HepG2 (cell line): Measurements from ENCODE around the gene PLOD3. TPM values are rescaled to one million over a fixed set of nuclear protein-coding genes. Genes with fewer than 3 reads are reported as not detected.
A peak's percentile ranks its signal among the peaks of the same experiment; 100 is the strongest.

Experiments
- CREB1 ChIP-seq, 2 experiments: fragments of 450-650 bp in 1 of 2; IDR thresholded peaks; 2 replicates each; pipeline ENCODE4 v1.6.1; 2016 to 2017; ENCODE audit warnings: control low read depth in 1 of 2, mild to moderate bottlenecking in 1 of 2, missing compliant biosample characterization in 1 of 2, missing genetic modification characterization in 1 of 2
- HCFC1 ChIP-seq: fragments of 150-350 bp; IDR thresholded peaks from 2 replicates; pipeline ENCODE4 v1.6.1; 2014; ENCODE audit warnings: low read depth, low read length
- HNRNPH1 ChIP-seq: fragments of 200-400 bp; formaldehyde crosslinking; optimal IDR thresholded peaks from 2 replicates; pipeline ENCODE3; 2017; ENCODE audit warnings: mild to moderate bottlenecking, low read depth, low read length
- MAZ ChIP-seq, 2 experiments: sonication (generic) in 1 of 2; formaldehyde crosslinking in 1 of 2; IDR thresholded peaks; 2 replicates each; pipeline versions ENCODE4 v1.5.0 to v1.6.1; 2012 to 2020; ENCODE audit warnings: low read depth in 2 of 2, mild to moderate bottlenecking in 2 of 2, borderline replicate concordance in 1 of 2, improper control_type of control experiment in 1 of 2, low read length in 1 of 2, missing genetic modification reagents in 1 of 2, moderate library complexity in 1 of 2
- MEIS1 ChIP-seq: sonication (generic); formaldehyde crosslinking; IDR thresholded peaks from 2 replicates; pipeline ENCODE4 v1.9.0; 2021; ENCODE audit warnings: mild to moderate bottlenecking, missing genetic modification reagents, moderate library complexity, borderline replicate concordance
- TBX2 ChIP-seq: sonication (generic); formaldehyde crosslinking; IDR thresholded peaks from 2 replicates; pipeline ENCODE4 v1.5.0; 2020; ENCODE audit warnings: missing genetic modification reagents, mild to moderate bottlenecking, borderline replicate concordance
- ZNF121 ChIP-seq: sonication (generic); formaldehyde crosslinking; IDR thresholded peaks from 2 replicates; pipeline ENCODE4 v1.5.0; 2020; ENCODE audit warnings: mild to moderate bottlenecking, missing genetic modification reagents
- ZNF274 ChIP-seq: sonication (generic); formaldehyde crosslinking; IDR thresholded peaks from 2 replicates; pipeline ENCODE4 v1.5.1; 2020; ENCODE audit warnings: mild to moderate bottlenecking, missing genetic modification reagents
- ZNF547 ChIP-seq: sonication (generic); formaldehyde crosslinking; IDR thresholded peaks from 2 replicates; pipeline ENCODE4 v1.5.1; 2020; ENCODE audit warnings: mild to moderate bottlenecking, missing genetic modification reagents
- ZNF552 ChIP-seq: sonication (generic); formaldehyde crosslinking; IDR thresholded peaks from 2 replicates; pipeline ENCODE4 v1.9.0; 2022; ENCODE audit warnings: missing genetic modification reagents, mild to moderate bottlenecking, borderline replicate concordance
- ZNF678 ChIP-seq: sonication (generic); formaldehyde crosslinking; IDR thresholded peaks from 2 replicates; pipeline ENCODE4 v1.4.0; 2020; ENCODE audit warnings: mild to moderate bottlenecking, missing genetic modification reagents
- ZNF709 ChIP-seq: sonication (generic); formaldehyde crosslinking; IDR thresholded peaks from 2 replicates; pipeline ENCODE4 v1.5.0; 2020; ENCODE audit warnings: mild to moderate bottlenecking, missing genetic modification reagents
- ZNF768 ChIP-seq: sonication (generic); formaldehyde crosslinking; IDR thresholded peaks from 2 replicates; pipeline ENCODE4 v1.4.0; 2020; ENCODE audit warnings: missing genetic modification reagents
- ZNF772 ChIP-seq: sonication (generic); formaldehyde crosslinking; IDR thresholded peaks from 2 replicates; pipeline ENCODE4 v1.5.0; 2020; ENCODE audit warnings: mild to moderate bottlenecking, missing genetic modification reagents
- ZSCAN31 ChIP-seq: sonication (generic); formaldehyde crosslinking; IDR thresholded peaks from 2 replicates; pipeline ENCODE4 v1.5.0; 2020; ENCODE audit warnings: low read depth, mild to moderate bottlenecking, missing genetic modification reagents
- polyA plus RNA-seq, 8 experiments: library from polyadenylated mRNA; depleted of rRNA in 3 of 8; stranded (reverse) in 7 of 8; unstranded in 1 of 8; fragments of >200 nt; fragmentation: Illumina TruSeq in 4 of 8; extraction: Trizol in 4 of 8; gene quantifications; 2 replicates each; pipeline versions ENCODE4 v1.2.1 to v1.2.3, GENCODE V29; 2011 to 2016; ENCODE audit warnings: low read depth in 4 of 8, missing spikeins in 1 of 8, mixed read lengths in 1 of 8; ENCODE audit not compliant: insufficient read depth in 1 of 8
- total RNA-seq, 5 experiments: library from RNA; depleted of rRNA; stranded (reverse); fragments of >200 nt; fragmentation: Illumina TruSeq; extraction: Trizol; gene quantifications; 2 replicates each; pipeline ENCODE4 v1.2.3, GENCODE V29; 2016; ENCODE audit warnings: low read depth in 1 of 5
- TF ChIP-seq, protein P1 (sequence below): sonication (generic); formaldehyde crosslinking; IDR thresholded peaks from 2 replicates; pipeline ENCODE4 v1.9.0; 2022; ENCODE audit warnings: missing genetic modification reagents, mild to moderate bottlenecking, borderline replicate concordance
- TF ChIP-seq, protein P2 (sequence below): sonication (generic); formaldehyde crosslinking; IDR thresholded peaks from 2 replicates; pipeline ENCODE4 v1.4.0; 2020; ENCODE audit warnings: missing genetic modification reagents
- TF ChIP-seq, protein P3 (sequence below): sonication (generic); formaldehyde crosslinking; IDR thresholded peaks from 2 replicates; pipeline ENCODE4 v1.5.0; 2020; ENCODE audit warnings: mild to moderate bottlenecking, missing genetic modification reagents
- TF ChIP-seq, protein P4 (sequence below): sonication (generic); formaldehyde crosslinking; IDR thresholded peaks from 2 replicates; pipeline ENCODE4 v1.4.0; 2020; ENCODE audit warnings: mild to moderate bottlenecking, missing genetic modification reagents

Gene PLOD3
- total and polyA plus RNA-seq, 2 of the 13 experiments (the other 11 are each of a cell fraction or from before 2014, with no cell fraction given): 65.8 to 67.4 TPM

DNA sequence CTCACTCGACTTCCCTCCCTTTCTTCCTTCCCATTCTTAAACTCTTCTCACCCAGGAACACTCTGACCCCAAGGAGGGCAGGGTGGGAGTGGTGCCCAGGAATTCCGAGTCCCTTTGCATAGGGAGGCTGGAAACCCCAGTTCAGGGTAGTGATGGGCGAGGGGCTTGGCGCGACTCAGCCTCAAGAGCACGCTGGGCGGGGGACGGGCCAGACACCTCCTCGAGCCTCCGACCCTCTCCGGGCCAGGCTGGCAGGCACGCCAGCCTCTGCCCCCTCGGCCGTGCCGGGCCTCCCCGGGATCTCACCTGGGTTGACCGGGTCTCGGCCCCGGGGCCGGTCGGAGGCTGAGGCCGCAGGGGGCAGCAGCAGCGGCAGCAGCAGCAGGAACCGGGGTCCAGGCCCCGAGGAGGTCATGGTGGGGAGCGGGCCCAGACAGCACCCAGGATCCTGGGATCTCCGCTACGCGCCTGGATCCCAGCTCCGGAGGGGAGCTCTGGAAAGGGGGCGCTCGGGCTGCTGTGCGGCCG is 457 bp downstream of the PLOD3 start (continued):
- TF ChIP-seq, protein P1, sequence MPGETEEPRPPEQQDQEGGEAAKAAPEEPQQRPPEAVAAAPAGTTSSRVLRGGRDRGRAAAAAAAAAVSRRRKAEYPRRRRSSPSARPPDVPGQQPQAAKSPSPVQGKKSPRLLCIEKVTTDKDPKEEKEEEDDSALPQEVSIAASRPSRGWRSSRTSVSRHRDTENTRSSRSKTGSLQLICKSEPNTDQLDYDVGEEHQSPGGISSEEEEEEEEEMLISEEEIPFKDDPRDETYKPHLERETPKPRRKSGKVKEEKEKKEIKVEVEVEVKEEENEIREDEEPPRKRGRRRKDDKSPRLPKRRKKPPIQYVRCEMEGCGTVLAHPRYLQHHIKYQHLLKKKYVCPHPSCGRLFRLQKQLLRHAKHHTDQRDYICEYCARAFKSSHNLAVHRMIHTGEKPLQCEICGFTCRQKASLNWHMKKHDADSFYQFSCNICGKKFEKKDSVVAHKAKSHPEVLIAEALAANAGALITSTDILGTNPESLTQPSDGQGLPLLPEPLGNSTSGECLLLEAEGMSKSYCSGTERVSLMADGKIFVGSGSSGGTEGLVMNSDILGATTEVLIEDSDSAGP (CRISPR knock-in tag): peak; percentile 45; the same call in 1 of the 2 replicates
- TF ChIP-seq ZNF768 (CRISPR knock-in tag): 0 out of 2 replicates have a peak, but pooled peaks have one; percentile 23
- no peak for TF ChIP-seq ZNF121 (CRISPR knock-in tag)
- TF ChIP-seq ZNF678 (CRISPR knock-in tag): no peak
- 0 out of 2 replicates have a peak, but pooled peaks have one; percentile 5 for TF ChIP-seq MAZ (IDR thresholded peaks at IDR 0.05; ENCODE audit: borderline replicate concordance, low read depth, low read length)
- TF ChIP-seq MAZ (CRISPR knock-in tag; IDR thresholded peaks at IDR 0.05; ENCODE audit: low read depth): no peak
- peak; percentile 64; the same call in 1 of the 2 replicates for TF ChIP-seq ZNF709 (CRISPR knock-in tag)
- peak; percentile 55; the same call in 1 of the 2 replicates for TF ChIP-seq ZSCAN31 (CRISPR knock-in tag)
- 0 out of 2 replicates have a peak, but pooled peaks have one; percentile 10 for TF ChIP-seq ZNF552 (CRISPR knock-in tag)
- 0 out of 2 replicates have a peak, but pooled peaks have one; percentile 11 for TF ChIP-seq ZNF547
- peak; percentile 21; the same call in 1 of the 2 replicates for TF ChIP-seq MEIS1 (CRISPR knock-in tag)
- TF ChIP-seq, protein P2, sequence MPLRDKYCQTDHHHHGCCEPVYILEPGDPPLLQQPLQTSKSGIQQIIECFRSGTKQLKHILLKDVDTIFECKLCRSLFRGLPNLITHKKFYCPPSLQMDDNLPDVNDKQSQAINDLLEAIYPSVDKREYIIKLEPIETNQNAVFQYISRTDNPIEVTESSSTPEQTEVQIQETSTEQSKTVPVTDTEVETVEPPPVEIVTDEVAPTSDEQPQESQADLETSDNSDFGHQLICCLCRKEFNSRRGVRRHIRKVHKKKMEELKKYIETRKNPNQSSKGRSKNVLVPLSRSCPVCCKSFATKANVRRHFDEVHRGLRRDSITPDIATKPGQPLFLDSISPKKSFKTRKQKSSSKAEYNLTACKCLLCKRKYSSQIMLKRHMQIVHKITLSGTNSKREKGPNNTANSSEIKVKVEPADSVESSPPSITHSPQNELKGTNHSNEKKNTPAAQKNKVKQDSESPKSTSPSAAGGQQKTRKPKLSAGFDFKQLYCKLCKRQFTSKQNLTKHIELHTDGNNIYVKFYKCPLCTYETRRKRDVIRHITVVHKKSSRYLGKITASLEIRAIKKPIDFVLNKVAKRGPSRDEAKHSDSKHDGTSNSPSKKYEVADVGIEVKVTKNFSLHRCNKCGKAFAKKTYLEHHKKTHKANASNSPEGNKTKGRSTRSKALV (CRISPR knock-in tag): no peak
- TF ChIP-seq CREB1 (IDR thresholded peaks at IDR 0.05): no peak
- no peak for TF ChIP-seq CREB1 (CRISPR knock-in tag; IDR thresholded peaks at IDR 0.05)
- 0 out of 2 replicates have a peak, but pooled peaks have one; percentile 6 for TF ChIP-seq TBX2 (CRISPR knock-in tag)
- 0 out of 2 replicates have a peak, but pooled peaks have one; percentile 31 for TF ChIP-seq ZNF772 (CRISPR knock-in tag)
- TF ChIP-seq ZNF274 (CRISPR knock-in tag): peak; percentile 56
- TF ChIP-seq, protein P3, sequence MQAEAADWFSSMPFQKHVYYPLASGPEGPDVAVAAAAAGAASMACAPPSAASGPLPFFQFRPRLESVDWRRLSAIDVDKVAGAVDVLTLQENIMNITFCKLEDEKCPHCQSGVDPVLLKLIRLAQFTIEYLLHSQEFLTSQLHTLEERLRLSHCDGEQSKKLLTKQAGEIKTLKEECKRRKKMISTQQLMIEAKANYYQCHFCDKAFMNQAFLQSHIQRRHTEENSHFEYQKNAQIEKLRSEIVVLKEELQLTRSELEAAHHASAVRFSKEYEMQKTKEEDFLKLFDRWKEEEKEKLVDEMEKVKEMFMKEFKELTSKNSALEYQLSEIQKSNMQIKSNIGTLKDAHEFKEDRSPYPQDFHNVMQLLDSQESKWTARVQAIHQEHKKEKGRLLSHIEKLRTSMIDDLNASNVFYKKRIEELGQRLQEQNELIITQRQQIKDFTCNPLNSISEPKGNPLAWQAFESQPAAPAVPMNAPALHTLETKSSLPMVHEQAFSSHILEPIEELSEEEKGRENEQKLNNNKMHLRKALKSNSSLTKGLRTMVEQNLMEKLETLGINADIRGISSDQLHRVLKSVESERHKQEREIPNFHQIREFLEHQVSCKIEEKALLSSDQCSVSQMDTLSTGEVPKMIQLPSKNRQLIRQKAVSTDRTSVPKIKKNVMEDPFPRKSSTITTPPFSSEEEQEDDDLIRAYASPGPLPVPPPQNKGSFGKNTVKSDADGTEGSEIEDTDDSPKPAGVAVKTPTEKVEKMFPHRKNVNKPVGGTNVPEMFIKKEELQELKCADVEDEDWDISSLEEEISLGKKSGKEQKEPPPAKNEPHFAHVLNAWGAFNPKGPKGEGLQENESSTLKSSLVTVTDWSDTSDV (CRISPR knock-in tag): peak; percentile 65; the same call in 1 of the 2 replicates
- TF ChIP-seq HCFC1: no peak
- TF ChIP-seq, protein P4, sequence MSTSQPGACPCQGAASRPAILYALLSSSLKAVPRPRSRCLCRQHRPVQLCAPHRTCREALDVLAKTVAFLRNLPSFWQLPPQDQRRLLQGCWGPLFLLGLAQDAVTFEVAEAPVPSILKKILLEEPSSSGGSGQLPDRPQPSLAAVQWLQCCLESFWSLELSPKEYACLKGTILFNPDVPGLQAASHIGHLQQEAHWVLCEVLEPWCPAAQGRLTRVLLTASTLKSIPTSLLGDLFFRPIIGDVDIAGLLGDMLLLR (CRISPR knock-in tag): no peak
- TF ChIP-seq HNRNPH1: peak; percentile 11
